22Rv1 (cell line): ENCODE results near the gene RAB40B.

ENCODE experiments used
- ZFX ChIP-seq: fragments of 450-650 bp; IDR thresholded peaks from 2 replicates; pipeline ENCODE4 v1.6.1; 2017; ENCODE audit warnings: antibody characterized with exemption, borderline replicate concordance
- TF ChIP-seq, protein P1 (sequence below): fragments of 450-650 bp; IDR thresholded peaks from 2 replicates; pipeline ENCODE4 v1.5.1; 2017; ENCODE audit warnings: mild to moderate bottlenecking

DNA sequence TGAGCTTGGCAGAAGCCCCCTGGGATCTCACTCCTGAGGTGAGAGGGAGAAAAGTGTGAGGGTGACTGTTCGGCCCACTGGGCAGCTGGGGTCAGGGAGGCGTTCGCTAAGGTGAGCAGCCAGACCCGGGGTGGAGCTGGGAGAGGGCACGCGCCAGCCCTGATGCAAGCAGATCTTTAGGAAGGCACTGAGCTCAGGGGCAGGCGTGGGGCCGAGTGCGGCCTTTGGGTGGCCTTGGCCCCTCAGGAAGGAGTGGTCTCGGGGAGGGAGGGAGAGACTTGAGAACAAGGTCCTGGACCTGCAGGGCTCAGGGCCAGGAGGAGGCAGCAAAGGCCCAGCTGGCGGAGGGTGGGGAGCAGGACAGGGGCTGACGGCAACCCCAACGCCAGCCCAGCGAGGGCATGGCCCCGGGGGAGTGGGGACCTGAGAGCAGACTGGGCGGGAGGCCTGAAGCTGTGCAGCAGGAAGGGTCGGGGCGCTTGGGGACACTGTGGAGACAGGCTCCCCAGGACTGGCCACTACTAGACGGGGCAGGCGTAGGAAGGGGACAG lies 35.7 kb downstream of the RAB40B start:
- TF ChIP-seq, protein P1, sequence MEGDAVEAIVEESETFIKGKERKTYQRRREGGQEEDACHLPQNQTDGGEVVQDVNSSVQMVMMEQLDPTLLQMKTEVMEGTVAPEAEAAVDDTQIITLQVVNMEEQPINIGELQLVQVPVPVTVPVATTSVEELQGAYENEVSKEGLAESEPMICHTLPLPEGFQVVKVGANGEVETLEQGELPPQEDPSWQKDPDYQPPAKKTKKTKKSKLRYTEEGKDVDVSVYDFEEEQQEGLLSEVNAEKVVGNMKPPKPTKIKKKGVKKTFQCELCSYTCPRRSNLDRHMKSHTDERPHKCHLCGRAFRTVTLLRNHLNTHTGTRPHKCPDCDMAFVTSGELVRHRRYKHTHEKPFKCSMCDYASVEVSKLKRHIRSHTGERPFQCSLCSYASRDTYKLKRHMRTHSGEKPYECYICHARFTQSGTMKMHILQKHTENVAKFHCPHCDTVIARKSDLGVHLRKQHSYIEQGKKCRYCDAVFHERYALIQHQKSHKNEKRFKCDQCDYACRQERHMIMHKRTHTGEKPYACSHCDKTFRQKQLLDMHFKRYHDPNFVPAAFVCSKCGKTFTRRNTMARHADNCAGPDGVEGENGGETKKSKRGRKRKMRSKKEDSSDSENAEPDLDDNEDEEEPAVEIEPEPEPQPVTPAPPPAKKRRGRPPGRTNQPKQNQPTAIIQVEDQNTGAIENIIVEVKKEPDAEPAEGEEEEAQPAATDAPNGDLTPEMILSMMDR = no peak
- TF ChIP-seq ZFX = no peak
